GM12878 (cell line): ENCODE results near the gene ICE2. TPM values are rescaled to one million over a fixed set of nuclear protein-coding genes. Genes with fewer than 3 reads are reported as not detected.
A peak's percentile ranks its signal among the peaks of the same experiment; 100 is the strongest.

Experiments used
- BACH1 ChIP-seq: fragments of 450-650 bp; IDR thresholded peaks from 2 replicates; pipeline ENCODE4 v1.6.1; 2017; ENCODE audit warnings: mild to moderate bottlenecking, borderline replicate concordance
- CHD2 ChIP-seq: IDR thresholded peaks from 2 replicates; pipeline ENCODE4 v1.6.1; 2011; ENCODE audit warnings: low read depth, low read length, improper control_type of control experiment, borderline replicate concordance
- CREM ChIP-seq: IDR thresholded peaks from 2 replicates; pipeline ENCODE4 v1.6.1; 2014; ENCODE audit warnings: antibody characterized with exemption, low read depth
- EGR1 ChIP-seq, 2 experiments: IDR thresholded peaks; 1 replicate in 1 of 2; 2 replicates in 1 of 2; pipeline ENCODE4 v1.6.1; 2011 to 2012; ENCODE audit warnings: low read depth in 2 of 2, low read length in 2 of 2, borderline replicate concordance in 1 of 2, mild to moderate bottlenecking in 1 of 2, moderate library complexity in 1 of 2
- GABPA ChIP-seq: IDR thresholded peaks from 2 replicates; pipeline ENCODE4 v1.6.1; 2014; ENCODE audit warnings: antibody characterized with exemption, low read depth, mild to moderate bottlenecking, inconsistent platforms
- MTA2 ChIP-seq: fragments of 450-650 bp; IDR thresholded peaks from 2 replicates; pipeline ENCODE4 v1.6.1; 2016; ENCODE audit warnings: low read depth, mild to moderate bottlenecking, moderate library complexity
- MXI1 ChIP-seq: fragments of 150-350 bp; IDR thresholded peaks from 2 replicates; pipeline ENCODE4 v1.6.1; 2011; ENCODE audit warnings: low read depth, mild to moderate bottlenecking, inconsistent platforms, low read length, improper control_type of control experiment
- NR2F1 ChIP-seq: fragments of 450-650 bp; conservative IDR thresholded peaks from 2 replicates; pipeline ENCODE4 v1.6.1; 2017; ENCODE audit warnings: mild to moderate bottlenecking
- PAX5 ChIP-seq: IDR thresholded peaks from 2 replicates; pipeline ENCODE4 v1.6.1; 2011; ENCODE audit warnings: low read depth, low read length, borderline replicate concordance
- PML ChIP-seq: IDR thresholded peaks from 2 replicates; pipeline ENCODE4 v1.6.1; 2012; ENCODE audit warnings: low read length, inconsistent platforms
- POLR2AphosphoS2 ChIP-seq: IDR thresholded peaks from 2 replicates; pipeline ENCODE4 v1.6.1; 2011; ENCODE audit warnings: low read depth, mild to moderate bottlenecking, low read length, improper control_type of control experiment, moderate library complexity
- RB1 ChIP-seq: fragments of 450-650 bp; formaldehyde crosslinking; IDR thresholded peaks from 2 replicates; pipeline ENCODE4 v1.6.1; 2017; ENCODE audit warnings: mild to moderate bottlenecking, borderline replicate concordance
- RELA ChIP-seq: fragments of 450-650 bp; IDR thresholded peaks from 2 replicates; pipeline ENCODE4 v1.8.0; 2014; ENCODE audit warnings: borderline replicate concordance; ENCODE audit not compliant: partially characterized antibody
- REST ChIP-seq: IDR thresholded peaks from 2 replicates; pipeline ENCODE4 v1.6.1; 2012; ENCODE audit warnings: mild to moderate bottlenecking, low read depth, low read length
- SIN3A ChIP-seq: IDR thresholded peaks from 2 replicates; pipeline ENCODE4 v1.6.1; 2012; ENCODE audit warnings: low read depth, low read length, improper control_type of control experiment
- SP1 ChIP-seq: IDR thresholded peaks from one replicate; pipeline ENCODE4 v1.6.1; 2011; ENCODE audit warnings: low read depth, low read length
- ZNF274 ChIP-seq: IDR thresholded peaks from one replicate; pipeline ENCODE4 v1.8.0; 2011; ENCODE audit not compliant: insufficient read length, insufficient read depth
- ZNF592 ChIP-seq: fragments of 450-650 bp; IDR thresholded peaks from 2 replicates; pipeline ENCODE4 v1.6.1; 2017; ENCODE audit warnings: mild to moderate bottlenecking, moderate library complexity
- ZNF622 ChIP-seq: fragments of 450-650 bp; IDR thresholded peaks from 2 replicates; pipeline ENCODE4 v1.6.1; 2017; ENCODE audit warnings: mild to moderate bottlenecking, inconsistent platforms
- polyA plus RNA-seq, 11 experiments: library from polyadenylated mRNA; depleted of rRNA in 4 of 11; unstranded in 6 of 11; stranded (reverse) in 5 of 11; fragments of >200 nt; fragmentation: Nextera tagmentation in 4 of 11; fragmentation: Illumina TruSeq in 1 of 11; extraction: Ambion mirVana in 4 of 11; extraction: Trizol in 1 of 11; gene quantifications; 1 replicate in 1 of 11; 2 replicates in 10 of 11; pipeline versions ENCODE4 v1.2.1 to v1.2.3, GENCODE V29; 2011 to 2016; ENCODE audit warnings: inconsistent platforms in 2 of 11, missing spikeins in 2 of 11, low read depth in 1 of 11
- total RNA-seq, 4 experiments: library from RNA; depleted of rRNA in 3 of 4; stranded (reverse); fragments of >200 nt in 3 of 4; fragmentation: Illumina TruSeq in 1 of 4; extraction: Trizol in 1 of 4; gene quantifications; 2 replicates each; pipeline versions ENCODE4 v1.2.1 to v1.2.3, GENCODE V29; 2013 to 2021

The ICE2 gene
- total and polyA plus RNA-seq, 10 of the 15 experiments (the other 5 are each of a cell fraction or from before 2014, with no cell fraction given), result 14.2 to 62.0 (median 44.9) TPM

DNA sequence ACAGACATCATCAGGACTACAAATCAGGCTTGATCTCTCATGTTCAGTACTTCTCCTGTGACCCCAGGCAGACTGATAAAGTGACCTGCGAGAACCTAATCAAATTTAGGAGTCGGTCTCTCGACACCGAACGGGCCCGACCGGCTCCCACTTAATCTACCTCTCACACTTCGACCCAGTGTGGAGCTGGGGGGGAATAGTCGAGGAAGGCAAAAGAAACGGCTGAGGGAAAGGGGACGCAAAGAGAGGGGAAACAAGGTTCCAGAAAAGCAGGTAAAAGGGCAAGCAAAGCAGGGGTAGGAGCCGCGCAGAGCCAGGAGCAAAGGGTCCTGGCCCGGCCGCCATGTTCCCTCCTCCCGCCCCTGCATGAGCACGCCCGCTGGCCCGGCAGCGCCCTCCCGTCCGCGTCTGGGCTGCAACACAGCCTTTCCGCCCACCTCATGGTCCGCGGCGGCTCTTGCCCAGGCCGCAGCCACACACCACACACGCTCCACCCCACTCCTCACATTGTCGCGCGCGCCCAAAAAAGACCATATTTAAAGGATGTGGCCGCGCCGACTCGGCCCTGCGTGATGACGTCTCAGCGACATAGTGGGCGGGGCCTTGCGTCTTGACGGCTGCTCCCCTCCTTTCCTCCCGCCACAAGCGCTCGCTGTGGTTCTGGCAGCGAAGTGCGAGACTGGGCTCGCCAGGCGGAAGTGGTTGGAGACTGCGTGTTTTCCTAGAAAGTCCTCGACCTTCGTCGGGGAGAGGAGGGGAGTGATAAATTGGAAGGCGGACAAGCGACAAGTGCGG is at the start of gene ICE2 (continued):
- no peak for TF ChIP-seq REST
- peak; percentile 97 for TF ChIP-seq CREM
- TF ChIP-seq MTA2, result peak; percentile 50
- TF ChIP-seq RB1, result peak; percentile 93; the same call in 1 of the 2 replicates
- peak; percentile 59; the same call in 1 of the 2 replicates for TF ChIP-seq PAX5
- TF ChIP-seq PML, result peak; percentile 98
- TF ChIP-seq GABPA, result peak; percentile 59
- TF ChIP-seq RELA, result peak; percentile 57
- no peak for TF ChIP-seq ZNF274
- peak; percentile 43 to 84 for TF ChIP-seq EGR1 (IDR thresholded peaks at IDR 0.05; ENCODE audit: borderline replicate concordance in 1 of 2, low read depth in 2 of 2, low read length in 2 of 2)
- peak; percentile 92 for TF ChIP-seq MXI1
- TF ChIP-seq SIN3A, result no peak; the same call in 1 of the 2 replicates
- no peak for TF ChIP-seq ZNF622
- peak; percentile 60; the same call in 1 of the 2 replicates for TF ChIP-seq CHD2
- no peak for TF ChIP-seq ZNF592
- peak; percentile 95 for TF ChIP-seq POLR2AphosphoS2
- peak; percentile 42; the same call in 1 of the 2 replicates for TF ChIP-seq NR2F1
- TF ChIP-seq BACH1, result peak; percentile 98
- peak; percentile 69 for TF ChIP-seq SP1
- TF ChIP-seq, all 136 proteins: peak for 63
